ENCODE data around the gene PRKAG2. TPM values are rescaled to one million over a fixed set of nuclear protein-coding genes. Genes with fewer than 3 reads are reported as not detected.

Gene PRKAG2
- total RNA-seq, 1 donor from 2014 or later: 120 TPM

DNA sequence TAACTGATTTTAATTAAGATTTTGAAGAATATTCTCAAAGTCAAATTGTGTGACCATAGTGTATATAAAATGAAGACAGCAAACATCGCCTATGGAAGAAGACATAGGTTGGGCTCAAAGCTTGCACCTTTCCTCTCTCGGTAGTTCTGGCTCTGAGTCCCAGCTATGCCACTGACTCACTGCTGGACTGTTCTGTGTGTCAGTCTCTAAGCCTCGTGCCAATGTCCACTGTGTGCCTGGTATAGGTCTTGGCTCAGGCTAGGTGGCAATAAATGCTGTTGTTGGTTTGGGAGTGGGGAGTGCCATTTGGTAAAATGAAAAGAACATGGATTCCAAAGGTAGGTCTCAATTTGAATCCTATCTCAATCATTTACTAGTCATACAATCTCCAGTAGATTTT is 219.7 kb downstream of the PRKAG2 start:
- DNase-seq (no peak), ATAC-seq (ENCODE audit: poor library complexity) (peak; percentile 78)
- intact Hi-C loops (cut with DNase I): no loop called here

GRCh38 chr7:151655555-151655954 is 221.4 kb downstream of the PRKAG2 start:
- DNase-seq (no peak), ATAC-seq (ENCODE audit: poor library complexity) (no peak)
- intact Hi-C loops (cut with DNase I): no loop called here

- no peak for DNase-seq
- intact Hi-C loops (cut with DNase I): no loop called here
- no peak for ATAC-seq (ENCODE audit: poor library complexity)
Measured at GRCh38 chr7:151652111-151652510, 224.8 kb downstream of the PRKAG2 start.

DNA sequence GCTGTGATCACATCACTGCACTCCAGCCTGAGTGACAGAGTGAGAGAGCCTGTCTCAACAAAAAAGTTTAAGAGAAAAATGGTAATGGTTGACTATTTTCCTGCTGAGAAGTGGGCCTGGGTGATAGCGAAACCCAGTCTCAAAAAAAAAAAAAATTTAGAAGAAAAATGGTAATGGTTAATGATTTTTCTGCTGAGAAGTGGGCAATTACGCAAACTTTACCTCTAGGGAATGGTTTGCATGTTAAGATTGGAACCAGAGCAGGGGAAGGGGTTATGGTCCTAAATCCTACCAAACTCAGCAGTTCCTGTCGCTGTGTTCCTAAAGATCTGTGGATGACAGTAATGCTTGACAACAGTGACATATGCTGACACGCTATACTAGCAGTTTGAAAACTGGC is 226.8 kb downstream of the PRKAG2 start:
- DNase-seq: no peak
- intact Hi-C loops (cut with DNase I): no loop called here
- no peak for ATAC-seq (ENCODE audit: poor library complexity)

DNA sequence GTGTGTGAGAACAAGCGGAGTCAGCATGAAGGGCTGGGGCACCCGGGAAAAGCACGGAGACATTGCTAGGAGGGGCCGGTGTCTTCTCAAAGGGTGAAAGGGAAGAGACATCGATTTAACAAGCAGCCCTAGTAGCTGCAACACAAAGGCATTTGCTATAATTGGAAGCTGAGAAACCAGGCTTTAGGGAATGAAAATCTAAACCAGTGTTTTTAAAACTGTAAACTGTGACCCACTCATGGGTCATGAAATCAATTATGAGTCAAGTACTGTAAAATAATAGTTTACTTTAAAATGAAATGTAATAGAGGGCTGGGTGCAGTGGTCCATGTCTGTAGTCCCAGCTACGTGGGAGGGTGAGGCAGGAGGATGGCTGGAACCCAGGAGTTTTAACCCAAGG is 228.5 kb downstream of the PRKAG2 start:
- DNase-seq (no peak), ATAC-seq (ENCODE audit: poor library complexity) (no peak)
- intact Hi-C loops (cut with DNase I): no loop called here

- DNase-seq (no peak), ATAC-seq (ENCODE audit: poor library complexity) (no peak)
- intact Hi-C loops (cut with DNase I): no loop called here
Measured at GRCh38 chr7:151647874-151648273, 229.0 kb downstream of the PRKAG2 start.

- intact Hi-C loops (cut with DNase I): no loop called here
- DNase-seq (no peak), ATAC-seq (ENCODE audit: poor library complexity) (no peak)
Measured at GRCh38 chr7:151647006-151647405, 229.9 kb downstream of the PRKAG2 start.

DNA sequence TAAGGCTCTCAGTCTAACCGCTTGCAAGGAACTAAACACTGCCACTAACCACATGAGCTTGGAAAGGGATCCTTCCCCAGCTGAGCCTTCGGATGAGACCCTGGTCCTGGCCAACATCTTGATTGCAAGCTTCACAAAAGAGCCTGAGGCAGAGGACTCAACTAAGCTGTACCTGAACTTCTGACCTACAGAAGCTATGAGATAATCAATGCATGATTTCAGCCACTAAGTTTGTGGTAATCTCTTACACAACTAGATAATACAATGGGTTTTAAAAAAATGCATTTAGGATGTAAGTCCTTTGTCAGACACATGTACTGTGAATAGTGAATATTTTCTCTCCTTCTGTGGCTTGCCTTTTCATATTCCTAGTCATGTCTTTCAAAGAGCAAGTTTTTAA is 231.6 kb downstream of the PRKAG2 start:
- ATAC-seq (ENCODE audit: poor library complexity) (no peak), DNase-seq (no peak)
- intact Hi-C loops (cut with DNase I): no loop called here

- DNase-seq (no peak), ATAC-seq (ENCODE audit: poor library complexity) (no peak)
- intact Hi-C loops (cut with DNase I): no loop called here
Measured at GRCh38 chr7:151644554-151644953, 232.4 kb downstream of the PRKAG2 start.

DNA sequence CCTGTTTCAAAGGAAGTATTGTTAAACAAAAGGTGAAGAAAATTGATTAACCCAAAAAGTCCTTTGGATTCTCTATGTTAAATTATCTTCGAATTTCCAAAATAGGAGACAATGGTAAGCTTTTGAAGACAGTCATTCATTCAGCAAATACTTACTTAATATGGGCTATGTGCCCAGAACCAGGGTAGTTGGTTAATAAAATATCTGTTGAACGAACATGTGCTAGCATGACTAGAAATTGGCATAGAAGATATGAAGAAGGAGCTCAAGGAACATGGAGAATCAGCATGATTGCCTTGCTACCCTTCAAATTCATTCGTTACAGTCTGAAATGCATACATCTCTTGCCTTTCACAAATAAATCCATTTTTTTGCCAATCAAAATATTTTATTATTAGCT is 234.2 kb downstream of the PRKAG2 start:
- intact Hi-C loops (cut with DNase I): no loop called here
- DNase-seq: no peak
- ATAC-seq (ENCODE audit: poor library complexity): no peak

DNA sequence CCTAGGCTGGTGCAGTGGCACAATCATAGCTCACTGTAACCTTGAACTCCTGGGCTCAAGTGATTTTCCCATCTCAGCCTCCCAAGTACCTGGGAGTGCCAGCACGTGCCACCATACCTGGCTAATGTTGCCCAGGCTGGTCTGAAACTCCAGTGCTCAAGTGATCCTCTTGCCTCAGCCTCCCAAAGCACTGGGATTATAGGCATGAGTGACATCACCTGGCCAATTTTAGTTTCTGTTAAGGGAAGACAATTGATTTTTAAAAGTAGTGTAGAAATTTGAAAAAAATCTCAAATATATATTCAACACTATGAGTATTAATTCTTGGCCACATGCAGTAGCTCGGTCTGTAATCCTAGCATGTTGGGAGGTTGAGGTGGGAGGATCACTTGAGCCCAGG is 235.3 kb downstream of the PRKAG2 start:
- DNase-seq (no peak), ATAC-seq (ENCODE audit: poor library complexity) (no peak)
- intact Hi-C loops (cut with DNase I): no loop called here

DNA sequence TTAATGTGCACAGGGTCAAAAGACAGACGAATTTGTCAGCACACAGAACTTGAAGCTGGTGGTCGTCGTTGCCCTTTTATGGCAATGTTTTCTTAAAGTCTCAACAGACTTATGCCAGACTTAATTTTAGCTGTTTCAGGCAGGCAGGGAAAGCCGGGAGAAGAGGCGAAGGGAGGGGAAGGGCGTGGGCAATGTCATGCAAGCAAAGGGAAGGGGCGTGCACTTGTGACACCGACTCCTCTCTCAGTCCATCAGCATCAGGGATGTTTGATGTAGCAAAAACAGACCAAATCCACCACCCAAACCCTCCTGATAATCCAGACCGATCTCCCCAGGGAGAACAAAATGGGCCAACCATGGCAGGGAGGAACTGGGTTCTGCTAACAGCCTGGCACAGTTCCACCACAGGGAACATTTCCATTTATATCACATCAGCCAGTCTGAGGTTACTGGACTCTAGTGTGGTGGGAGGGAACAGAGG is 239.1 kb downstream of the PRKAG2 start:
- intact Hi-C loops (cut with DNase I): no loop called here
- ATAC-seq (ENCODE audit: poor library complexity) (peak; percentile 75), DNase-seq (peak; percentile 53)

GRCh38 chr7:151634643-151635042 is 242.3 kb downstream of the PRKAG2 start:
- intact Hi-C loops (cut with DNase I): loop anchor here (5.0 kb wide), 1 partner anchor 53 kb away; no protein-coding TSS in a partner anchor
- no peak for ATAC-seq (ENCODE audit: poor library complexity)
- no peak for DNase-seq

- DNase-seq: no peak
- intact Hi-C loops (cut with DNase I): loop anchor here (5.0 kb wide), 1 partner anchor 54 kb away; no protein-coding TSS in a partner anchor
Measured at GRCh38 chr7:151633516-151633812, 243.5 kb downstream of the PRKAG2 start.

DNA sequence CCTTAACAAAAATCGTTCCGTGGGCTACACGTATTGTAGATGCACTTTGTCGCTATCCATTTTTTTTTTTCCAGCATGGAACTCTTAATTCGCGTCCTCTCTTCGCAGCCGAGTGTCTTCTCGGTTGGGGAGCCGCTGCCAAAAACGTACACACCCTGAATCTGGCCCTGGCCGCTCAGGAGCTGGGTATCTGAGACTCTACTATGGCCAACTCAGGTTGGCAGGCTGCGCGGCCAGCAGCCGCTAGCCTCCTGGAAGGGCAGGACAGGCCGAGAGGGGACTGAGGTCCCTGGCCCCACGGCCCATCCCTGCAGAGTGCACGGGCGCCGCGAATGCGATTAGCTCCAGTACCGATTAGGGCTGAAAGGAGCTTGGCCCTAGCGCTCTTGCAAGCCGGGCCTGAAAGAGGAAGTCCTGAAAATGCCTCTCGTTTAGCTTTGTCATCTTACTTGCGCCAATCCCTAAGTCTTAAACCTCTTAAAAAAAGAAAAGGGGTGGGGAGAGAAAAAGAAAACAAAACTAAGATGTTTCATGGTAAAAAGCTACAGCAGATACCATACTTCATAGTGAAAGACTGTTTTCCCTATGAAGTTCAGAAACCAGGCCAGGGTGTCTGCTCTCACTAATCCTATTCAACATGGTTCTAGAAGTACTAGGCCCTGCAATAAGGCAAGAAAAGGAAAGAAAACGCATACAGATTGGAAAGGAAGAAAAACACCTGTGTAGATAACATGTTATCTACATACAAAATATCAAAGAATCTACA is 244.0 kb downstream of the PRKAG2 start:
- intact Hi-C loops (cut with DNase I): loop anchor here (5.0 kb wide), 1 partner anchor 54 kb away; no protein-coding TSS in a partner anchor
- ATAC-seq (ENCODE audit: poor library complexity) (peak; percentile 51), DNase-seq (peak; percentile 79)

More at GRCh38 chr7:151633516-151633812, 243.5 kb downstream of the PRKAG2 start:
- no peak for ATAC-seq (ENCODE audit: poor library complexity)

GRCh38 chr7:151631953-151632749 is 244.8 kb downstream of the PRKAG2 start:
- ATAC-seq (ENCODE audit: poor library complexity): peak; percentile 88
- intact Hi-C loops (cut with DNase I): loop anchor here (5.0 kb wide), 1 partner anchor 55 kb away; no protein-coding TSS in a partner anchor

GRCh38 chr7:151631570-151631952 is 245.4 kb downstream of the PRKAG2 start:
- intact Hi-C loops (cut with DNase I): loop anchor here (5.0 kb wide), 1 partner anchor 56 kb away; no protein-coding TSS in a partner anchor
- no peak for DNase-seq
- no peak for ATAC-seq (ENCODE audit: poor library complexity)

More at GRCh38 chr7:151631953-151632749, 244.8 kb downstream of the PRKAG2 start:
- DNase-seq: peak; percentile 89

DNA sequence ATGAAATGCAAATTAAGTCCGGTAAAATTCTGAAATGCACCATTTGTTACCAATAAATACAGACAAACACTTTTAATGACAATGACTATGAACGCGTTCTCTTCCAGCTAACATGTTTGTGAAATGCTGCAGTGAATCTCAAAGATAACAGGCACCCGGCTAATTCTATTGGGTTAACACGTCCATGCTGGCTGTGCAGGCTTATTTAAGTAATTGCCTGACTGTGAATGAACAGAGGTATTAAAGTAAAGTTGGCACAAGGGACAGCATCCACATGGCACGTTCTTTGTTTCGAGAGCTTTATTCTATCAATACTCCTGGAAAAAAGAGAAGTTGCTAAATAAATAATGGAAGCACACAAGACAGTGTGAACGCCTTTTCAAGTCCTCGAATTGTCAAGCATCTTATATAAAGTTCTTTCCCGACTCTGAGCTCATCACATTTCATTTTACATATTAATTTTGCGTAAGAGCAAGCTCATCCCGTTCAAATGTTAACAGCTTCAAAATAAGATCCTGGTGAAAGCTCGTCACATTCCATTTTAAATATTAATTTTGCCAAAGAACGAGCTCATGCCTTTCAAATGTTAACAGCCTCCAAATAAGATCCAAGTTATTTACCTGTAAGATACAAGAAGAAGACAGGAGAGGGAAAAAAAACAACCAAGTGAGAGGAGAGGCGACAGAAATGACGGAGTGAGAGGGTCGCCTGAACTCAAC is 245.9 kb downstream of the PRKAG2 start:
- intact Hi-C loops (cut with DNase I): loop anchor here (5.0 kb wide), 1 partner anchor 56 kb away; no protein-coding TSS in a partner anchor
- DNase-seq (no peak), ATAC-seq (ENCODE audit: poor library complexity) (no peak)

GRCh38 chr7:151630358-151630757 is 246.6 kb downstream of the PRKAG2 start:
- intact Hi-C loops (cut with DNase I): loop anchor here (5.0 kb wide), 1 partner anchor 57 kb away; no protein-coding TSS in a partner anchor
- DNase-seq (no peak), ATAC-seq (ENCODE audit: poor library complexity) (no peak)
